HEK293 (cell line): ENCODE measurements around the gene ANKH.

Experiments
- CTCF ChIA-PET: fragments of 350-600 bp; formaldehyde crosslinking; extraction: SDS; loops from one replicate; lab custom pipeline; 2021; ENCODE audit warnings: antibody characterized with exemption; lab: Yijun Ruan, JAX
- POLR2A ChIA-PET: fragments of 300-600 bp; formaldehyde crosslinking; extraction: SDS; loops from one replicate; lab custom pipeline; 2020; ENCODE audit warnings: antibody characterized with exemption, inconsistent platforms; lab: Yijun Ruan, JAX
- H3K27ac ChIP-seq: fragments of 200-500 bp; sonication (Bioruptor generic); 2 replicates; pipeline ENCODE4 v1.5.1; 2014; ENCODE audit warnings: low read depth, low read length, control low read depth, inconsistent platforms; ENCODE audit errors: extremely low read depth
- H3K36me3 ChIP-seq, 2 experiments: fragments of 200-500 bp in 1 of 2; sonication (Bioruptor generic) in 1 of 2; 1 replicate in 1 of 2; 2 replicates in 1 of 2; pipeline ENCODE4 v1.5.1; 2014 to 2017; ENCODE audit warnings: inconsistent platforms in 2 of 2, low read length in 2 of 2; ENCODE audit not compliant: control insufficient read depth in 2 of 2, insufficient read depth in 1 of 2
- H3K4me1 ChIP-seq: fragments of 200-500 bp; sonication (Bioruptor generic); 2 replicates; pipeline ENCODE4 v1.5.1; 2014; ENCODE audit warnings: mild to moderate bottlenecking, low read length, inconsistent platforms; ENCODE audit not compliant: control insufficient read depth, insufficient read depth
- H3K4me3 ChIP-seq: 2 replicates; pipeline ENCODE4 v1.5.1; 2011; ENCODE audit warnings: low read depth, mild to moderate bottlenecking, control low read depth, low read length, moderate library complexity
- H3K9me3 ChIP-seq: fragments of 200-500 bp; sonication (Bioruptor generic); 2 replicates; pipeline ENCODE4 v1.5.1; 2014; ENCODE audit warnings: low read depth, low read length, inconsistent platforms; ENCODE audit not compliant: control insufficient read depth, insufficient read depth
- EGR2 ChIP-seq: fragments of 450-650 bp; formaldehyde crosslinking; IDR thresholded peaks from 2 replicates; pipeline ENCODE4 v1.5.1; 2016; ENCODE audit warnings: low read depth, missing biosample characterization, missing genetic modification characterization
- FEZF1 ChIP-seq: fragments of 450-650 bp; formaldehyde crosslinking; IDR thresholded peaks from 2 replicates; pipeline ENCODE4 v1.5.1; 2016; ENCODE audit warnings: missing biosample characterization, missing genetic modification characterization
- GLIS1 ChIP-seq: fragments of 450-650 bp; formaldehyde crosslinking; IDR thresholded peaks from 2 replicates; pipeline ENCODE4 v1.5.1; 2016; ENCODE audit warnings: missing biosample characterization, missing genetic modification characterization
- KLF9 ChIP-seq: fragments of 450-650 bp; formaldehyde crosslinking; IDR thresholded peaks from 2 replicates; pipeline ENCODE4 v1.5.1; 2016; ENCODE audit warnings: missing biosample characterization, missing genetic modification characterization, low read depth
- MEIS1 ChIP-seq: sonication (generic); formaldehyde crosslinking; IDR thresholded peaks from 2 replicates; pipeline ENCODE4 v1.8.1; 2022; ENCODE audit warnings: missing genetic modification reagents, mild to moderate bottlenecking, borderline replicate concordance
- PRDM1 ChIP-seq: fragments of 450-650 bp; formaldehyde crosslinking; IDR thresholded peaks from 2 replicates; pipeline ENCODE4; 2016; ENCODE audit warnings: missing biosample characterization, missing genetic modification characterization
- SCRT1 ChIP-seq: fragments of 450-650 bp; formaldehyde crosslinking; IDR thresholded peaks from 2 replicates; pipeline ENCODE4 v1.5.1; 2016; ENCODE audit warnings: missing biosample characterization, missing genetic modification characterization, borderline replicate concordance
- SP7 ChIP-seq: fragments of 450-650 bp; formaldehyde crosslinking; IDR thresholded peaks from 2 replicates; pipeline ENCODE4 v1.5.1; 2016; ENCODE audit warnings: missing biosample characterization, missing genetic modification characterization
- TCF7L2 ChIP-seq: IDR thresholded peaks from 2 replicates; pipeline ENCODE4 v1.6.1; 2011; ENCODE audit warnings: low read depth, mild to moderate bottlenecking, inconsistent platforms, low read length, moderate library complexity, borderline replicate concordance
- ZBTB21 ChIP-seq: fragments of 450-650 bp; formaldehyde crosslinking; IDR thresholded peaks from 2 replicates; pipeline ENCODE4 v1.5.1; 2017; ENCODE audit warnings: missing biosample characterization, missing genetic modification characterization
- ZBTB48 ChIP-seq: fragments of 450-650 bp; formaldehyde crosslinking; IDR thresholded peaks from 2 replicates; pipeline ENCODE4 v1.5.1; 2016; ENCODE audit warnings: missing biosample characterization, missing genetic modification characterization
- ZEB2 ChIP-seq: fragments of 450-650 bp; formaldehyde crosslinking; IDR thresholded peaks from 2 replicates; pipeline ENCODE4 v1.5.1; 2016; ENCODE audit warnings: missing biosample characterization, missing genetic modification characterization
- ZNF16 ChIP-seq: fragments of 450-650 bp; formaldehyde crosslinking; IDR thresholded peaks from 2 replicates; pipeline ENCODE4 v1.5.1; 2016; ENCODE audit warnings: low read depth, missing biosample characterization, missing genetic modification characterization
- ZNF169 ChIP-seq: fragments of 450-650 bp; formaldehyde crosslinking; IDR thresholded peaks from 2 replicates; pipeline ENCODE4 v1.5.1; 2016; ENCODE audit warnings: missing biosample characterization, missing genetic modification characterization
- ZNF184 ChIP-seq: fragments of 450-650 bp; IDR thresholded peaks from 2 replicates; pipeline ENCODE4 v1.5.1; 2018; ENCODE audit warnings: missing biosample characterization, mild to moderate bottlenecking, missing genetic modification characterization
- ZNF2 ChIP-seq: fragments of 450-650 bp; formaldehyde crosslinking; IDR thresholded peaks from 2 replicates; pipeline ENCODE4 v1.5.1; 2016; ENCODE audit warnings: missing biosample characterization, missing genetic modification characterization
- ZNF214 ChIP-seq: fragments of 450-650 bp; formaldehyde crosslinking; IDR thresholded peaks from 2 replicates; pipeline ENCODE4 v1.5.1; 2017; ENCODE audit warnings: missing biosample characterization, mild to moderate bottlenecking, missing genetic modification characterization, borderline replicate concordance
- ZNF221 ChIP-seq: fragments of 450-650 bp; formaldehyde crosslinking; IDR thresholded peaks from 2 replicates; pipeline ENCODE4 v1.5.1; 2017; ENCODE audit warnings: missing biosample characterization, missing genetic modification characterization, borderline replicate concordance
- ZNF23 ChIP-seq: fragments of 450-650 bp; formaldehyde crosslinking; IDR thresholded peaks from 2 replicates; pipeline ENCODE4 v1.5.1; 2016; ENCODE audit warnings: missing biosample characterization, missing genetic modification characterization, borderline replicate concordance
- ZNF239 ChIP-seq: fragments of 450-650 bp; formaldehyde crosslinking; IDR thresholded peaks from 2 replicates; pipeline ENCODE4 v1.5.1; 2016; ENCODE audit warnings: missing biosample characterization, missing genetic modification characterization
- ZNF24 ChIP-seq: fragments of 450-650 bp; formaldehyde crosslinking; IDR thresholded peaks from 2 replicates; pipeline ENCODE4 v1.5.1; 2016; ENCODE audit warnings: missing biosample characterization, missing genetic modification characterization
- ZNF266 ChIP-seq: fragments of 450-650 bp; formaldehyde crosslinking; IDR thresholded peaks from 2 replicates; pipeline ENCODE4 v1.5.1; 2016; ENCODE audit warnings: missing biosample characterization, missing genetic modification characterization, low read depth
- ZNF335 ChIP-seq: fragments of 450-650 bp; formaldehyde crosslinking; conservative IDR thresholded peaks from 2 replicates; pipeline ENCODE4 v1.5.1; 2016; ENCODE audit warnings: missing biosample characterization, missing genetic modification characterization
- ZNF391 ChIP-seq: fragments of 450-650 bp; formaldehyde crosslinking; IDR thresholded peaks from 2 replicates; pipeline ENCODE4 v1.5.1; 2016; ENCODE audit warnings: low read depth, missing biosample characterization, missing genetic modification characterization, borderline replicate concordance
- ZNF510 ChIP-seq: fragments of 450-650 bp; formaldehyde crosslinking; IDR thresholded peaks from 2 replicates; pipeline ENCODE4 v1.5.1; 2018; ENCODE audit warnings: mild to moderate bottlenecking, missing genetic modification characterization, missing biosample characterization; ENCODE audit not compliant: insufficient replicate concordance
- ZNF544 ChIP-seq: fragments of 450-650 bp; formaldehyde crosslinking; IDR thresholded peaks from 2 replicates; pipeline ENCODE4 v1.5.0; 2017; ENCODE audit warnings: missing biosample characterization, missing genetic modification characterization
- ZNF549 ChIP-seq: fragments of 450-650 bp; IDR thresholded peaks from 2 replicates; pipeline ENCODE4 v1.5.1; 2018; ENCODE audit warnings: missing biosample characterization, missing genetic modification characterization, mild to moderate bottlenecking, inconsistent platforms, moderate library complexity
- ZNF560 ChIP-seq: fragments of 450-650 bp; formaldehyde crosslinking; IDR thresholded peaks from 2 replicates; pipeline ENCODE4 v1.5.1; 2017; ENCODE audit warnings: missing biosample characterization, missing genetic modification characterization, borderline replicate concordance
- ZNF561 ChIP-seq: fragments of 450-650 bp; IDR thresholded peaks from 2 replicates; pipeline ENCODE4 v1.5.1; 2018; ENCODE audit warnings: missing biosample characterization, missing genetic modification characterization, borderline replicate concordance
- ZNF654 ChIP-seq: fragments of 450-650 bp; formaldehyde crosslinking; IDR thresholded peaks from 2 replicates; pipeline ENCODE4 v1.5.1; 2016; ENCODE audit warnings: low read depth, missing biosample characterization, missing genetic modification characterization
- ZNF701 ChIP-seq: fragments of 450-650 bp; formaldehyde crosslinking; IDR thresholded peaks from 2 replicates; pipeline ENCODE4 v1.5.1; 2016; ENCODE audit warnings: missing biosample characterization, missing genetic modification characterization
- ZNF704 ChIP-seq: fragments of 450-650 bp; formaldehyde crosslinking; IDR thresholded peaks from 2 replicates; pipeline ENCODE4 v1.5.1; 2016; ENCODE audit warnings: missing biosample characterization, missing genetic modification characterization
- ZNF747 ChIP-seq: fragments of 450-650 bp; formaldehyde crosslinking; IDR thresholded peaks from 2 replicates; pipeline ENCODE4 v1.5.1; 2016; ENCODE audit warnings: missing biosample characterization, missing genetic modification characterization
- ZNF837 ChIP-seq: fragments of 450-650 bp; formaldehyde crosslinking; IDR thresholded peaks from 2 replicates; pipeline ENCODE4 v1.5.1; 2016; ENCODE audit warnings: missing biosample characterization, missing genetic modification characterization

ANKH gene

GRCh38 chr5:14914623-14915260 is 43.2 kb upstream of the ANKH start:
- POLR2A ChIA-PET = no interaction called here
- TF ChIP-seq TCF7L2 (no peak), ZNF24 (no peak), ZNF16 (no peak), ZNF510 (tag by site-specific recombination) (no peak), MEIS1 (CRISPR knock-in tag) (no peak), ZBTB21 (tag by site-specific recombination) (no peak), ZNF544 (tag by site-specific recombination) (no peak), ZNF214 (tag by site-specific recombination) (no peak), ZNF23 (tag by site-specific recombination) (no peak), ZNF266 (tag by site-specific recombination) (no peak), ZNF701 (no peak), ZNF704 (tag by site-specific recombination) (no peak), ZNF747 (no peak), FEZF1 (tag by site-specific recombination) (no peak), GLIS1 (no peak), SP7 (tag by site-specific recombination) (no peak), ZNF837 (tag by site-specific recombination) (no peak), ZNF184 (tag by site-specific recombination) (no peak), ZEB2 (no peak), EGR2 (tag by site-specific recombination) (no peak)
- TF ChIP-seq, all 188 proteins: peak for 0
- CTCF ChIA-PET = no interaction called here
- H3K4me3 ChIP-seq = no peak overlapping the region
- H3K27ac ChIP-seq = no peak overlapping the region
- H3K9me3 ChIP-seq = no peaks in the 10 kb centered on the region
- no peaks in the 10 kb centered on the region for H3K4me1 ChIP-seq
- no peaks in the 10 kb centered on the region for H3K36me3 ChIP-seq

DNA sequence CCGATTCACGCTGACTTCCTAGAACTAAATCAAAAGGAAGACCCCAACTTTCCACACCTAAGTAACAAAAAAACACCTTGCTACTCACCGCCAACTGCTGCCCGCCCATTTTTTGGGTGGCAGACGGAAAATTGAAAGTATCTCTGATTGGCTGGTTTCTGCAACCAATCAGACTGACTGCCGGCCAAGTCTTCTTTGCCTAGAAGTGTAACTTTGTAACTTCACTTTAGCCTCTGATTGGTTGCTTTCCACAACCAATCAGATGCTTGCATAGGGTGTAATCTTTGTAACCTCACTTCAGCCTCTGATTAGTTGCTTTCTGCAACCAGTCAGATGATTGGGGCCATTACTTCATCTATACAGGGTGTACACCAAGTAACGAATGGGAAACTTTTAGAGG is 42.6 kb upstream of the ANKH start:
- POLR2A ChIA-PET = interaction anchor here (0.7 kb wide), 1 partner anchor 687 kb away, joined by 3 read pairs; no protein-coding TSS in a partner anchor
- H3K27ac ChIP-seq = no peak overlapping the region
- H3K4me1 ChIP-seq = no peaks in the 10 kb centered on the region
- H3K9me3 ChIP-seq = no peaks in the 10 kb centered on the region
- H3K36me3 ChIP-seq = no peaks in the 10 kb centered on the region
- H3K4me3 ChIP-seq = no peak overlapping the region
- TF ChIP-seq ZNF169 (tag by site-specific recombination) (no peak), ZNF221 (tag by site-specific recombination) (no peak), ZNF2 (tag by site-specific recombination) (no peak), ZNF23 (tag by site-specific recombination) (no peak), ZNF654 (tag by site-specific recombination) (no peak), SCRT1 (no peak)
- CTCF ChIA-PET = no interaction called here

- no peak overlapping the region for H3K4me3 ChIP-seq
- H3K27ac ChIP-seq = no peak overlapping the region
- no peak for TF ChIP-seq KLF9
- TF ChIP-seq ZBTB48 (tag by site-specific recombination) = no peak
- no peak for TF ChIP-seq ZNF184 (tag by site-specific recombination)
- TF ChIP-seq PRDM1 = no peak
- TF ChIP-seq ZNF335 (tag by site-specific recombination) = no peak
- no peak for TF ChIP-seq ZNF560
- TF ChIP-seq ZNF549 = no peak
- no peak for TF ChIP-seq ZNF747
- TF ChIP-seq ZNF239 (tag by site-specific recombination) = no peak
- no peak for TF ChIP-seq ZNF561 (tag by site-specific recombination)
- TF ChIP-seq ZNF391 (tag by site-specific recombination) = no peak
- ChIA-PET CTCF (no interaction called here), POLR2A (no interaction called here)
- H3K36me3 ChIP-seq = no peaks in the 10 kb centered on the region
- no peaks in the 10 kb centered on the region for H3K4me1 ChIP-seq
- H3K9me3 ChIP-seq = no peaks in the 10 kb centered on the region
These were observed 41.5 kb upstream of the ANKH start for GRCh38 chr5:14913096-14913495.
